Kidney (tissue), 14 donors: Measurements from ENCODE around the gene MB21D2. TPM values are rescaled to one million over a fixed set of nuclear protein-coding genes. Genes with fewer than 3 reads are reported as not detected.

ENCODE experiments used
- DNase-seq, 5 donors: peaks; one replicate each; pipeline ENCODE4 v3.0.0-alpha.2; 2013 to 2020
- FAIRE-seq: peaks from 2 replicates; lab custom pipeline; 2012; peaks lifted over from hg19 to GRCh38; lab: Jason Lieb, UNC
- H3K27ac ChIP-seq, 2 donors: one replicate each; pipeline ENCODE4 v1.7.0; 2013; ENCODE audit warnings: low read depth in 2 of 2, low read length in 2 of 2, inconsistent platforms in 1 of 2
- H3K27me3 ChIP-seq: one replicate; pipeline ENCODE4 v1.7.1; 2013; ENCODE audit warnings: low read length, inconsistent platforms; ENCODE audit not compliant: control insufficient read depth, insufficient read depth
- H3K36me3 ChIP-seq, 3 donors: one replicate each; pipeline versions ENCODE4 v1.7.0 to v1.7.1; 2013; ENCODE audit warnings: low read length in 3 of 3, control low read depth in 1 of 3, inconsistent platforms in 1 of 3; ENCODE audit not compliant: insufficient read depth in 3 of 3, control insufficient read depth in 2 of 3
- H3K4me1 ChIP-seq, 3 donors: one replicate each; pipeline versions ENCODE4 v1.7.0 to v1.7.1; 2013; ENCODE audit warnings: low read length in 3 of 3, inconsistent platforms in 1 of 3, low read depth in 1 of 3; ENCODE audit not compliant: control insufficient read depth in 2 of 3, insufficient read depth in 2 of 3
- H3K4me3 ChIP-seq, 3 donors: one replicate each; pipeline versions ENCODE4 v1.7.0 to v1.8.1; 2013; ENCODE audit warnings: low read length in 3 of 3, control low read depth in 1 of 3, inconsistent platforms in 1 of 3
- H3K9ac ChIP-seq, 3 donors: one replicate each; pipeline versions ENCODE4 v1.7.0 to v1.7.1; 2013; ENCODE audit warnings: low read length in 3 of 3, control low read depth in 1 of 3, inconsistent platforms in 1 of 3
- H3K9me3 ChIP-seq, 3 donors: one replicate each; pipeline versions ENCODE4 v1.7.0 to v1.7.1; 2013; ENCODE audit warnings: low read length in 3 of 3, control low read depth in 1 of 3, inconsistent platforms in 1 of 3; ENCODE audit not compliant: control insufficient read depth in 2 of 3, insufficient read depth in 1 of 3
- CTCF ChIP-seq: IDR thresholded peaks from 3 replicates; pipeline ENCODE4 v1.5.1; 2012; ENCODE audit warnings: mild to moderate bottlenecking, moderate library complexity, borderline replicate concordance; ENCODE audit not compliant: insufficient read depth; ENCODE audit errors: extremely low read depth
- intact Hi-C: fragments of 100-400 bp; cut with DNase I; formaldehyde crosslinking; loops from one replicate; pipeline ENCODE4 v1.11.1; 2022
- polyA plus RNA-seq: library from polyadenylated mRNA; stranded (reverse); fragments of 350-450 nt; fragmentation: Illumina TruSeq; extraction: RNeasy Lipid Tissue Mini Kit (QIAGEN cat#74804); gene quantifications from one replicate; pipeline ENCODE4 v1.2.3, GENCODE V29; 2014; ENCODE audit warnings: low read depth, low replicate concordance; ENCODE audit not compliant: insufficient read depth
- total RNA-seq: library from RNA; stranded (reverse); fragmentation: NEBNext Ultra II Directional; extraction: Animal tissue kit (Norgen Biotek cat#: 25700); gene quantifications from one replicate; pipeline ENCODE4 v1.2.1, GENCODE V29; 2021
- donor health status: control.
- donor health status: control.
- donor health status: control.
- donor health status: control.
- donor health status: control.
- donor health status: DM: yes; HTN: yes; CAD: no.
- donor health status: Normal renal cell carcinoma (clear cell type).

The MB21D2 gene
- total and polyA plus RNA-seq, 2 donors from 2014 or later: 3.2 to 3.9 TPM

GRCh38 chr3:192857260-192857661, 60.4 kb downstream of the MB21D2 start:
- no peak for DNase-seq
- Histone ChIP-seq H3K4me1 (peaks cover 0 to 4% (median 2%) of the 10 kb centered on the region in 3 donors), H3K9me3 (peaks cover 0 to 3% (median 0%) of the 10 kb centered on the region in 3 donors), H3K4me3 (no peak overlapping the region), H3K36me3 (no peaks in the 10 kb centered on the region), H3K27ac (no peak overlapping the region), H3K9ac (no peak overlapping the region), H3K27me3 (no peaks in the 10 kb centered on the region)
- intact Hi-C loops: no loop called here
- FAIRE-seq: no peak
- TF ChIP-seq CTCF: no peak

DNA sequence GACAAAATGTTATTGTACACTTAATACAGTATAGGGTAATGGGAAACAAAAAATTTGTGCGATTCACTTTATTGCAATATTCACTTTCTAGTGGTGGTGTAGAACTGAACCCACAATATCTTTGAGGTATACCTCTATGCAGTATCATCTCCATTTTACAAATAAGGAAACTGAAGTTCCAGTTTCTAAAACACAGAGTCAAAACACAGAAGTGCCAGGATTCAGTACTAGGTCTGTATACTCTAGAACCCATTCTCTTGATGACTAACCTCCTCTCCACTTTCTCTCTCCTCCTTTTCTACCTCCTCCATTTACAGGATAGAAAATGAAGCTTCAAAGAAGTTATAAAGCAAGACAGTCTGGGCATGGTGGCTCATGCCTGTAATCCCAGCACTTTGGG, 62.2 kb downstream of the MB21D2 start:
- no peak for TF ChIP-seq CTCF
- Histone ChIP-seq H3K9ac (no peak overlapping the region), H3K9me3 (peaks cover 0 to 3% (median 0%) of the 10 kb centered on the region in 3 donors), H3K4me3 (no peak overlapping the region), H3K4me1 (peaks cover 0 to 12% (median 11%) of the 10 kb centered on the region in 3 donors), H3K36me3 (no peaks in the 10 kb centered on the region), H3K27me3 (no peaks in the 10 kb centered on the region), H3K27ac (no peak overlapping the region)
- FAIRE-seq (no peak), DNase-seq (no peak)
- intact Hi-C loops: no loop called here

DNA sequence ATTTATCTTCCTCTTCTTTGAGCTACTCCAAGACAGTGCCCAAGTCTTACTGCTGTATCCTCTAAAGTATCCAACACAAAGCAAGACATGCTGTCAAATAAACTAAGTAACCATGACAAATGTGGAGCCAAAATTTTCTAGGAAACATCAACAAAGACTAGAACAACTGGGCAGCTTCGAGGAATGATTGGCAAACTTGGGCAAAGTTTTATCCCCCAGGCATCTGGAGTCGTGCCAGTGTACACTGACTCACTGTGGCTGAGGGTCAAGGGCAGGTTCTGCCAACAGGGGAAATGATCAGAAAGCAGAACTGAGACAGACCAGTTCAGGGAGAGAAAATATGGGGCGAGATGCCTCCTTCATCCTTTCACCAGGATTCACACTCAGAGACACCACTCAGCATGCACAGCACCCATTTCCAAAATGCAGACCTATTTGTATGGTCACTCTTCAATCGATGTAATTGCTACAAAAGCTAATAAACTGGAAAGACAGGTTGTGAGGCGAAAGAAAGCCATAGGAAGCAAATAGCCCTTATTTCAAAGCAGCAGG, 65.8 kb downstream of the MB21D2 start:
- intact Hi-C loops: no loop called here
- peak in 3 of 5 donors; percentile 44 to 82 (median 58) for DNase-seq

More for the DNA sequence above, 65.8 kb downstream of the MB21D2 start:
- H3K4me1 ChIP-seq: peaks cover 2 to 16% (median 14%) of the 10 kb centered on the region in 3 donors
- H3K9me3 ChIP-seq: peaks cover 0 to 3% (median 0%) of the 10 kb centered on the region in 3 donors
- H3K9ac ChIP-seq: no peak overlapping the region
- TF ChIP-seq CTCF: no peak
- peak overlapping the region in 1 of 2 donors; percentile 36 for H3K27ac ChIP-seq
- no peaks in the 10 kb centered on the region for H3K36me3 ChIP-seq
- H3K27me3 ChIP-seq: no peaks in the 10 kb centered on the region
- peak; percentile 53 for FAIRE-seq
- no peak overlapping the region for H3K4me3 ChIP-seq
